ENCODE measurements around the gene NDUFV2.

The NDUFV2 gene

GRCh38 chr18:9172506-9173127 lies 70.1 kb downstream of the NDUFV2 start:
- ChIA-PET CTCF (interaction anchor here (1.0 kb wide), 1 partner anchor 32 kb away, joined by 3 read pairs; no protein-coding TSS in a partner anchor), POLR2A (ENCODE audit: low non-redundant PET) (no interaction called here)
- no peak overlapping the region for H3K27ac ChIP-seq
- DNase-seq (ENCODE audit: low spot score) = no peak
- no peak for TF ChIP-seq CTCF (conservative IDR thresholded peaks at IDR 0.05; ENCODE audit: low read depth)

- CTCF ChIA-PET = no interaction called here
- no peak overlapping the region for H3K27ac ChIP-seq
- no peak for DNase-seq (ENCODE audit: low spot score)
- TF ChIP-seq CTCF (conservative IDR thresholded peaks at IDR 0.05; ENCODE audit: low read depth) = no peak
- POLR2A ChIA-PET (ENCODE audit: low non-redundant PET) = no interaction called here
Observed at GRCh38 chr18:9173770-9174233, 71.3 kb downstream of the NDUFV2 start.

- ChIA-PET CTCF (no interaction called here), POLR2A (ENCODE audit: low non-redundant PET) (no interaction called here)
- H3K27ac ChIP-seq = no peak overlapping the region
- DNase-seq (ENCODE audit: low spot score) = no peak
- no peak for TF ChIP-seq CTCF (conservative IDR thresholded peaks at IDR 0.05; ENCODE audit: low read depth)
Observed at GRCh38 chr18:9174302-9174701, 71.8 kb downstream of the NDUFV2 start.

GRCh38 chr18:9175115-9175514 lies 72.6 kb downstream of the NDUFV2 start:
- ChIA-PET POLR2A (ENCODE audit: low non-redundant PET) (no interaction called here), CTCF (interaction anchor here (0.7 kb wide), 1 partner anchor 192 kb away, joined by 3 read pairs; no protein-coding TSS in a partner anchor)
- no peak overlapping the region for H3K27ac ChIP-seq

GRCh38 chr18:9177031-9177430 lies 74.5 kb downstream of the NDUFV2 start:
- DNase-seq (ENCODE audit: low spot score) = no peak
- CTCF ChIA-PET = no interaction called here
- no peak overlapping the region for H3K27ac ChIP-seq
- no peak for TF ChIP-seq CTCF (conservative IDR thresholded peaks at IDR 0.05; ENCODE audit: low read depth)
- POLR2A ChIA-PET (ENCODE audit: low non-redundant PET) = no interaction called here

More at GRCh38 chr18:9175115-9175514, 72.6 kb downstream of the NDUFV2 start:
- DNase-seq (ENCODE audit: low spot score) = no peak
- TF ChIP-seq CTCF (conservative IDR thresholded peaks at IDR 0.05; ENCODE audit: low read depth) = no peak

- no peak for TF ChIP-seq CTCF (conservative IDR thresholded peaks at IDR 0.05; ENCODE audit: low read depth)
- DNase-seq (ENCODE audit: low spot score) = no peak
- POLR2A ChIA-PET (ENCODE audit: low non-redundant PET) = no interaction called here
- H3K27ac ChIP-seq = no peak overlapping the region
- CTCF ChIA-PET = interaction anchor here (0.8 kb wide), 1 partner anchor 10 kb away, joined by 3 read pairs; no protein-coding TSS in a partner anchor
Observed at GRCh38 chr18:9177466-9177865, 75.0 kb downstream of the NDUFV2 start.

All from RWPE1 (cell line).